Spleen (tissue), 7 donors: Measurements from ENCODE around the gene CHRNA3.

Experiments
- CTCF ChIP-seq, 11 experiments: fragments of 200-600 bp in 7 of 11; fragments of 450-650 bp in 4 of 11; sonication (generic) in 4 of 11; IDR thresholded peaks in 8 of 11; conservative IDR thresholded peaks in 3 of 11; 1 replicate in 7 of 11; 2 replicates in 4 of 11; pipeline versions ENCODE4 v1.4.0 to v1.8.0; 2016 to 2021; ENCODE audit warnings: antibody characterized with exemption in 11 of 11, inconsistent platforms in 4 of 11, mild to moderate bottlenecking in 1 of 11
- POLR2A ChIP-seq, 3 donors: fragments of 450-650 bp; IDR thresholded peaks; one replicate each; pipeline ENCODE4 v1.5.1; 2017; ENCODE audit warnings: antibody characterized with exemption in 3 of 3, mild to moderate bottlenecking in 1 of 3
- POLR2AphosphoS5 ChIP-seq, 3 donors: sonication (generic); formaldehyde crosslinking; IDR thresholded peaks; one replicate each; pipeline ENCODE4 v1.5.1; 2017; ENCODE audit warnings: antibody characterized with exemption in 3 of 3
- donor health status: DM: no; HTN: no; CAD: no; lungs with moderate emphysema.
- donor health status: DM: no; HTN: no; CAD: no.
- donor health status: DM: no; HTN: no; CAD: no.

- TF ChIP-seq CTCF (IDR thresholded peaks at IDR 0.05 in 8 of 11, conservative IDR thresholded peaks at IDR 0.05 in 3 of 11) (no peak), POLR2A (IDR thresholded peaks at IDR 0.05) (no peak), POLR2AphosphoS5 (IDR thresholded peaks at IDR 0.05) (no peak)
Measured at GRCh38 chr15:78551902-78552301, 68.9 kb downstream of the CHRNA3 start.
